Astrocyte of the cerebellum (primary cell): ENCODE data around the gene HSFX1.

ENCODE experiments used
- DNase-seq: peaks from one replicate; pipeline ENCODE4 v3.0.0-alpha.2; 2011; ENCODE audit warnings: low read depth
- H3K4me3 ChIP-seq: 2 replicates; pipeline ENCODE4 v1.5.1; 2011; ENCODE audit warnings: mild to moderate bottlenecking, low read depth, low read length, moderate library complexity
- CTCF ChIP-seq: IDR thresholded peaks from 2 replicates; pipeline ENCODE4 v1.5.1; 2012; ENCODE audit warnings: low read length, low read depth, moderate library complexity, mild to moderate bottlenecking; ENCODE audit errors: missing control alignments
- in situ Hi-C: cut with HindIII; loops from 2 replicates; pipeline ENCODE4 v1.10.0; 2017; ENCODE audit warnings: low sequenced_read_pairs

Gene HSFX1

GRCh38 chrX:149799938-149800337, 26.1 kb downstream of the HSFX1 start:
- DNase-seq = no peak
- H3K4me3 ChIP-seq = no peak overlapping the region
- no peak for TF ChIP-seq CTCF
- in situ Hi-C loops = no loop called here

- no peak for DNase-seq
- in situ Hi-C loops = no loop called here
- no peak for TF ChIP-seq CTCF
- H3K4me3 ChIP-seq = no peak overlapping the region
Measured at GRCh38 chrX:149803458-149804062, 29.7 kb downstream of the HSFX1 start.

GRCh38 chrX:149804102-149804501, 30.2 kb downstream of the HSFX1 start:
- DNase-seq = no peak
- no peak overlapping the region for H3K4me3 ChIP-seq
- no peak for TF ChIP-seq CTCF
- in situ Hi-C loops = no loop called here

- in situ Hi-C loops = no loop called here
- TF ChIP-seq CTCF = no peak
- H3K4me3 ChIP-seq = no peak overlapping the region
- no peak for DNase-seq
Measured at GRCh38 chrX:149807747-149808458, 34.0 kb downstream of the HSFX1 start.

GRCh38 chrX:149818652-149819051, 44.8 kb downstream of the HSFX1 start:
- H3K4me3 ChIP-seq = no peak overlapping the region
- TF ChIP-seq CTCF = no peak
- DNase-seq = no peak
- in situ Hi-C loops = no loop called here

- H3K4me3 ChIP-seq = no peak overlapping the region
- TF ChIP-seq CTCF = no peak
- in situ Hi-C loops = no loop called here
- DNase-seq = no peak
Measured at GRCh38 chrX:149819371-149819770, 45.5 kb downstream of the HSFX1 start.
